Suppressor macrophage treated with lipopolysaccharide for 4 hours (primary cell): ENCODE results near the gene KRT2.
"Not testable (repeated sequence)": the region's sequence is repeated elsewhere in the genome, so short reads cannot be mapped to it uniquely, and the experiment has no call there.

Experiments used
- DNase-seq: peaks from one replicate; pipeline ENCODE4 v3.0.0-alpha.2; 2020

Gene KRT2

DNA sequence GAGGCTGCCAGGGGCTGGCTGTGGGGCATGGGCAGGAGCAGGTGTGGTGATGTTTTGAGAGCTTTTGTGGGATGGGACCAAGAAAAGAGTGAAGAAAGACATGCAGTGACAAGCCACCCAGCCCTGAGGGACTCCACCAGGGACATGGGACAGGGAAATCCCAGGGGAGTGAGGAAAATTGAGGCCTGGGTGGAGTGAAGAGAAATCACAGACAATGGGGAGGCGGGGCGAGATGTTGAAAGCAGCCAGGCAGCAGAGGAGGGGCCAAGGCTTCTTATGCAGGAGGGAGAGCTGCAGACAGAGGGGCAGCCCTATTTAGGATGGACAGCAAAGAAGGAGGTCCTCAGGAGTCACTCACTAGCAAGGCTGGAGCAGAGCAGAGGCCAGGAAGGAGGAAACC, 32.4 kb upstream of the KRT2 start:
- no peak for DNase-seq

GRCh38 chr12:52683575-52684300, 31.7 kb upstream of the KRT2 start:
- no peak for DNase-seq

- DNase-seq: no peak
These were observed 31.0 kb upstream of the KRT2 start for GRCh38 chr12:52682938-52683574.

- DNase-seq: no peak
These were observed 30.3 kb upstream of the KRT2 start for GRCh38 chr12:52682381-52682660.

DNA sequence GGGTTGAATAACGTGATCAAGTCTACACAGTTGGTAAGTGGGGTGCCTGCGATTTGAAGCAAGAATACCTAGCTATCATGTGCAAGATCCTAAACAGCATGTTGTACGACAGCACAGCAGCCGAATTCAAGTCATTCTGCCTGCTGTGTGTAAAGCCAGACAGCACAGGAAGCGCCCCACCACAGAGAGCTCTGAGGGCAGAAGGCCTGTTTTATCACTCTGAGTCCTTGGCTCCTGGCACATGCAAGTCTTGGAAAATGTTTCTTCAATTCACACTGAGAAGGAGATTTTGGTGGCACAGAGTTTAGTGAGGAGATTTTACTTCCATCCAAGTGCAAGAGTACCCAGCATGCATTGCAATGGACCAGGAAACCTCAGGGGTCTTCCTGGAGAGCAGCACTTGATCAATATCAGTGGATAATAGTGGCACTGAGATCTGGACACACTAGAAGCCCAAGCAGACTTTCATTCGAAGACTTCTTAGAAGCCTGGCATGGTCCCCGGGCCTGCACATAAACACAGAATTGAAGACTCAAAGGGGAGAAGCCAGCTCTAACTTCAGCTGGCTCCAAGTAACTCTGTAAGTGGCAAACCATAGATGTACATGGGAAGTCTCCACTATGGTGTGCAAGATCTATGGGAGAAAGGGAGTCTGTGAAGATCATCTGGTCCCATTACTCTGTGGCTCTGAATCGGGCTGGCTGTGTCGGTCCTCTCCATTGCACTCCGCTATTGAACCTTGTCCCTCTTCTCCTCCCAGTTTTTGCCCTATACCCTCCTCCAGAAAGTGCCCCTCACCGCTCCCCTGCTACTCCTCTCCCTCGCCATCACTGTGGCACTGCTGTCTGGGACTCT, 29.7 kb upstream of the KRT2 start:
- no peak for DNase-seq

- DNase-seq: no peak
These were observed 28.4 kb upstream of the KRT2 start, which contains the start of gene KRT1 for GRCh38 chr12:52680363-52680762. KRT1 (minus strand) TSS chr12:52680407; CDS start chr12:52680348, 59 bp downstream.

DNA sequence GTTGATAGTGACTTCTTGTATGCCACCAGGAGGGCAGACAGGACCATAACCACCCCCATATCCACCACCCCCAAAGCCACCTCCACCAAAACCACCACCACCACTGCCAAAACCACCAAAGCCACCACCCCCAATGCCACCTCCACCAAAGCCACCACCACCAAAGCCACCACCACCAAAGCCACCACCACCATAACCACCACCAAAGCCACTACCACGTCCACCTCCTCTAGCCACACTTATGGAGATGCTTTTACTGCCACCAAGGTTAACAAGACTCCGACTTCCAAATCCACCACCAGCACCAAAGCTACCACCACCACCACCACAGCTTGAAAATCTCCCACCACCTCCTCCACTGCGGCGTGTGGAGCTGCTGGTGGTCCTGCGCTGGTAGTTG, 27.9 kb upstream of the KRT2 start:
- DNase-seq: no peak

DNA sequence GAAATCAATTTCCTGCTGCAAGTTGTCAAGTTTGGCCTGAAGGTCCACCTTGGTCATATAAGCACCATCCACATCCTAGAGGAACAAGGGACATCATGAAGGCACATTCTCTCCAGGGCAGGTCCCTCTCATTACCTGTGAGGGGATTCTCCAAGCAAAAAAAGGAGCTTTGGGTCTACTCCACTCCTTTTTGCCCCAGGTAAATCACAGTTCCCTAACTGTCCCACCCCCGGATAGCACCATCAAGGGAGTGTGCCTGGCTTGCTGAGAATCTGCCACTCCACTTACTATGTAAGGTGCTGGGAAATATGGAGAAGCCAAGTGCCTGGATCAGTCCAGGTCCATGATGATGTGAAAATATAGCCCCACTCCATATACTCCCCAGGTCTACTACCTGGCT, 25.7 kb upstream of the KRT2 start:
- no peak for DNase-seq

GRCh38 chr12:52677126-52677525, 25.1 kb upstream of the KRT2 start:
- DNase-seq: no peak

DNA sequence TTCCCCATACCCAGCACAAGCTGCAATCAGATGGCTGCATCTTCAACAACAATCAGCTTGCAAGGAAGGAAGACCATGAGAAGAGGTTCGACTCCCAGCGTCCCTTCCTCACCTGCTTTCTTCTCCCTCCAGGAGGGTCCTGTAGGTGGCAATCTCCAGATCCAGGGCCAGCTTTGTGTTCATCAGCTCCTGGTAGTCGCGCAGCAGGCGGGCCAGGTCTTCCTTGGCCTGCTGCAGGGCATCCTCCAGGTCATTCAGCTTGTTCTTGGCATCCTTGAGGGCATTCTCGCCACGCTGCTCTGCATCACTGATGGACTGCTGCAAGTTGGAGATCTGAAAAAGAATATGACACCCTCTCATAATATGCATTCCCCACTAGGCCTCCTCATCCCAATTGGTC, 24.2 kb upstream of the KRT2 start:
- no peak for DNase-seq

GRCh38 chr12:52675301-52675701, 23.3 kb upstream of the KRT2 start:
- DNase-seq: no peak

GRCh38 chr12:52674433-52674775, 22.4 kb upstream of the KRT2 start:
- DNase-seq: no peak

DNA sequence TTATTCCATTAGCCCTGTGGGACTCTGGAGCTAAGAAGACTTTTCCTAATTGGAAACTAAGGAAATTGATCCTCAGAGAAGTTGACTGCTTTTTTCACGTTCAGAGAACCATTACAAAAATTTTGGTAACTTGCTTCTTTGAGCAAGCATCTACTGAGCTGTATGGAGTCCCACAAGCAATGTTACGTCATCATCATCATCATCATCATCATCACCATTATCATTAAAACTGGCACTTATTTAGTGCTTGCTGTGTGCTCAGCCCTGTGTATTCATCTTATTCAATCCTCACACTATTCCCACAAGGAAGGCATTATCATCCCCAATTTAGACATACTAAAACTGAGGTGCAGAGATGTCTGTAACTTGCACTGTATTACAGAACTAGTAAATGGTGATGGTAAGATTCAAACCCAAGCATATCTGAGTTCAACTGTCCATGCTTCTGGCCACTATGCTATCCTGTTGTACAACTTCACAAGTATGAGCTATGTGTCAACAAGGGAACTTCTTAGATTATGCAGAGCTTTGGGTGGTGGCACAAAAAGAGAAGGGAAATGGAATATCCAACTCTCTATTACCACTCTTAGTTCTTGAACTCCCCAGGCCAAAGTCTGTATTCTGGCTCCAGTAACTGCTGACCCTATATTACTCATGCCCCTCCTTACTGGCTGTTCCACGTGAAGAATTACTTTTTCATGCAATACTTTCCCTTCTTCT, 21.9 kb upstream of the KRT2 start:
- no peak for DNase-seq

DNA sequence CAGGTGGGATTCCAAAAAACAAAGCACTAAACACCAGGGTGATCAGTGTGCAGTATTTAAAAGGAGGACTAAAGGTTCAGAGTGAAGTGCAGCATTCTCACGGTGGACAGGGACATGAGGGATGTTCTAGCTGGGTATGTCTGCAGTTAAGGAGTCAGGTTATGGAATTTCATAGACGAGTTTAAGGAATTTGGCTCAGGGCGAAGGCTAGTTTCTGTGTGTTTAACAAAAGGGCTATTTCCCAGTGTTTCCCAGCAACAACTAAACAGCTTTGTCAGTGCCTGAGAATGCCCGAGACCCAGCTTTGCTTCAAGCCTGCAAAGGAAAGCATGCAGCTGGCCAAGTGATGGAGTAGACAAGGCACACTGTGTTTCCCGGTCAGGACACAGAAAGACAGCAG, 21.2 kb upstream of the KRT2 start:
- no peak for DNase-seq

GRCh38 chr12:52672321-52672933, 20.4 kb upstream of the KRT2 start:
- DNase-seq: no peak

DNA sequence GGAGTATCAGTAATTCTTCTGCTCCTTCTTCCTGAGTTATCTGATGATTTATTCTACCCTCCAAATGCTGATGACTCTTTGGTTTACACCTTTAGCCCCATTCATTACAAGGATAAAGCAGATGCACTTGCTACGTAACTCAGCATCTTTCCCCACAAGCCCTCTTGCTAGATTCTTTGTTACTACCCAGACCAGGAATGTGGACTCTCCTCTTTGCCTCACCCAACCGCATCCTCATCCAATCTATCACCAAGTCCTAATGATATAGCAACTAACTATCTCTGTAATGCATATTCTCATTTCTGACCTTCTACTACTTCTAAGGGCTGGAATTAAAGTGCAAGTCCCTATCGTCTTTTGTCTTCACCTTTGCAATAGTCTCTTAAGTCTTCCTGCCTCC, 18.9 kb upstream of the KRT2 start:
- no peak for DNase-seq

GRCh38 chr12:52670506-52670905, 18.5 kb upstream of the KRT2 start:
- no peak for DNase-seq

GRCh38 chr12:52669941-52670340, 17.9 kb upstream of the KRT2 start:
- DNase-seq: not testable (repeated sequence)

GRCh38 chr12:52669426-52669825, 17.4 kb upstream of the KRT2 start:
- DNase-seq: no peak

DNA sequence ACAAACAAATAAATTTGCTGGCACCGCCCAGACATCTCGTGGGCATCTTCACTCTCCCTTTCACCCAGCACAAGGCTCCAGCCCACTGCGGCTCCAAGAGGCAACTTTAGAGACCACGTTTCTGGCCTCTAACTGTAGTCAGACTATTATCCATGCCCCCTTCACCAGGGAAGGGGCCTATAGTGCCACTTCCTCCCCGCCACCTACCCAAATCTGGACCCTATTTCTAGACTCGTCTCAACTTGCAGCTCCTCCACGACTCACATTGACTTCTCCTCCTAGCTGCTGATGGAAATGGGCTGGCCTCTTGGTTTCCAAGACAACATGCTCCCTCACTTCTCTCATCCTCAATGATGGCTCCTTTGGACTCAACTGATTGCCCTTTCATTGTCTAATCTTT, 15.9 kb upstream of the KRT2 start:
- DNase-seq: no peak

- DNase-seq: no peak
These were observed 15.5 kb upstream of the KRT2 start for GRCh38 chr12:52667509-52667908.

DNA sequence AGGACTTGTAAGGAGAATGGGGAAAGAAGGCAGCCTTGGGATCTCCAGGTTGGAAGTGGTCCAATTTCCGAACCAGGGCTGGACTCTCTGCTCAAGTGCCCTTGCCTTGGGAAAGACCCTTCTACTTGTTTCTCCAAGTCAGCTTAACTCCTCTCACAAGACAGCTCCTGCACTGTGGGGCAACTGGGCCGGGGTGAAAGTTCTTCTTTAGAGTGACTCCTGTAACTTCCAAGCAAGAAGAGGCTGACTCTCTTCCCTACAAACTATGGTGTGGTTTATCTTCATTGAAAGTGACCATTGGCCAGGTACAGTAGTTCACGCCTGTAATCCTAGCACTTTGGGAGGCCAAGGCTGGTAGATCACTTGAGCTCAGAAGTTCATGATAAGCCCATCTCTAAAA, 14.5 kb upstream of the KRT2 start:
- no peak for DNase-seq

- DNase-seq: no peak
These were observed 11.4 kb upstream of the KRT2 start for GRCh38 chr12:52663420-52663819.
